ENCODE results near the gene NR3C1. TPM values are rescaled to one million over a fixed set of nuclear protein-coding genes. Genes with fewer than 3 reads are reported as not detected.

NR3C1 gene
- total RNA-seq, 1 donor from 2014 or later, result 0.17 TPM

DNA sequence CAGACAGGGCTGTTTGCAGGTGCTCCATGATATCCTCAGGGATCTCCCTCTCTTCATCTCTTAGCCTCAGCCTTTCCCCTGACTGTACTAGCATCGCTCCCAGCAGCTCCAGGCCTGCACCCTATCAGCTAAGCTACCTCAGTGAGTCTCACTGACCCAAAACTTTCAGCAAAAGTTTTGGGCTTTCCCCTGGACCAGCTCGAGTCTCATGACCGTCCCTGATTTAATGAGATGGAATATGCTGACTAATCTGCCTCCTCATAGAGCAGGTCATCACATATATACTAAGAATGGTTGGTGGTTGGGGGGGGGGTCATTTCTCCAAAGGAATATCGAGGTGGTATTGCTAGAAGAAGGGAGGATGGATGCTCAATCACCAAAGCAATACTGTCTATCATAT lies 151.5 kb downstream of the NR3C1 start:
- H3K9me3 Mint-ChIP-seq, result no peaks in the 10 kb centered on the region
- Histone ChIP-seq H4K20me1 (ENCODE audit: low read depth) (no peaks in the 10 kb centered on the region), H3K79me2 (ENCODE audit: low read depth) (no peaks in the 10 kb centered on the region), H3K27me3 (no peaks in the 10 kb centered on the region), H3K9ac (no peak overlapping the region), H3K4me3 (no peak overlapping the region), H3K36me3 (no peaks in the 10 kb centered on the region), H3K4me1 (no peaks in the 10 kb centered on the region), H3K9me3 (ENCODE audit: low read depth) (no peaks in the 10 kb centered on the region), H3K4me2 (no peak overlapping the region), H3K27ac (no peak overlapping the region), H2AFZ (replicated peaks) (no peak overlapping the region), H3F3A (ENCODE audit: low read depth) (no peaks in the 10 kb centered on the region)
- no peak overlapping the region for H3K27ac Mint-ChIP-seq
- H3K4me1 Mint-ChIP-seq, result no peaks in the 10 kb centered on the region
- no peaks in the 10 kb centered on the region for H3K36me3 Mint-ChIP-seq
- peaks cover 2% of the 10 kb centered on the region for H3K27me3 Mint-ChIP-seq (ENCODE audit: insufficient read depth, low read depth)
- TF ChIP-seq EZH2 (IDR thresholded peaks at IDR 0.05) (no peak), EZH2phosphoT487 (IDR thresholded peaks at IDR 0.05) (no peak)
- TF ChIP-seq, protein P1, sequence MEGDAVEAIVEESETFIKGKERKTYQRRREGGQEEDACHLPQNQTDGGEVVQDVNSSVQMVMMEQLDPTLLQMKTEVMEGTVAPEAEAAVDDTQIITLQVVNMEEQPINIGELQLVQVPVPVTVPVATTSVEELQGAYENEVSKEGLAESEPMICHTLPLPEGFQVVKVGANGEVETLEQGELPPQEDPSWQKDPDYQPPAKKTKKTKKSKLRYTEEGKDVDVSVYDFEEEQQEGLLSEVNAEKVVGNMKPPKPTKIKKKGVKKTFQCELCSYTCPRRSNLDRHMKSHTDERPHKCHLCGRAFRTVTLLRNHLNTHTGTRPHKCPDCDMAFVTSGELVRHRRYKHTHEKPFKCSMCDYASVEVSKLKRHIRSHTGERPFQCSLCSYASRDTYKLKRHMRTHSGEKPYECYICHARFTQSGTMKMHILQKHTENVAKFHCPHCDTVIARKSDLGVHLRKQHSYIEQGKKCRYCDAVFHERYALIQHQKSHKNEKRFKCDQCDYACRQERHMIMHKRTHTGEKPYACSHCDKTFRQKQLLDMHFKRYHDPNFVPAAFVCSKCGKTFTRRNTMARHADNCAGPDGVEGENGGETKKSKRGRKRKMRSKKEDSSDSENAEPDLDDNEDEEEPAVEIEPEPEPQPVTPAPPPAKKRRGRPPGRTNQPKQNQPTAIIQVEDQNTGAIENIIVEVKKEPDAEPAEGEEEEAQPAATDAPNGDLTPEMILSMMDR (IDR thresholded peaks at IDR 0.05), result no peak
- no peak for DNase-seq (ENCODE audit: low spot score)
- no peak overlapping the region for H3K4me3 Mint-ChIP-seq

DNA sequence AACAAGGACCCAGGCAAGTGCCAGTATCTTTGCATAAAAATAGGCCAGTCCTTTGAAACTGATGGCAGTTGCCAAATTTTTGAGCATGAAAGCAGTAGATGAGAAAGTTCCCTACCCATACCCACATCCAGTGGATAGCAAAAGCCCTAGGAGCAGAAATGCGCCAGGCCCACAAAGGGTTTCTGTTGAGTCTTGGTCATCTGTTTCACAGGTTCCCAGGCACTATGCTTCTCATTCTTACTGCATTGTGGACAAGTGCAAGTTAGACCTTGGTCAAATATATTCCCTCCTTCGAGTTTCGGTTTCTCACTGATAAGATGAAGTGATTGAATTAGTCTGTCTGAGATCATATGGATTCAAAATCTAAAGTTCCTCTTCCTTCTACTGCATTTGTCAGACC lies 152.3 kb downstream of the NR3C1 start:
- Mint-ChIP-seq H3K36me3 (no peaks in the 10 kb centered on the region), H3K4me3 (no peak overlapping the region), H3K9me3 (peaks cover 2% of the 10 kb centered on the region), H3K27me3 (ENCODE audit: insufficient read depth, low read depth) (peaks cover 2% of the 10 kb centered on the region), H3K27ac (no peak overlapping the region), H3K4me1 (no peaks in the 10 kb centered on the region)
- Histone ChIP-seq H3K27ac (no peak overlapping the region), H3K9me3 (ENCODE audit: low read depth) (no peaks in the 10 kb centered on the region), H4K20me1 (ENCODE audit: low read depth) (no peaks in the 10 kb centered on the region), H3F3A (ENCODE audit: low read depth) (no peaks in the 10 kb centered on the region), H3K36me3 (no peaks in the 10 kb centered on the region), H3K4me1 (no peaks in the 10 kb centered on the region), H2AFZ (replicated peaks) (no peak overlapping the region), H3K9ac (no peak overlapping the region), H3K79me2 (ENCODE audit: low read depth) (no peaks in the 10 kb centered on the region), H3K4me3 (no peak overlapping the region), H3K27me3 (no peaks in the 10 kb centered on the region), H3K4me2 (no peak overlapping the region)
- TF ChIP-seq, protein P1 (IDR thresholded peaks at IDR 0.05), result no peak
- TF ChIP-seq EZH2phosphoT487 (IDR thresholded peaks at IDR 0.05) (no peak), EZH2 (IDR thresholded peaks at IDR 0.05) (no peak)
- DNase-seq (ENCODE audit: low spot score), result no peak

DNA sequence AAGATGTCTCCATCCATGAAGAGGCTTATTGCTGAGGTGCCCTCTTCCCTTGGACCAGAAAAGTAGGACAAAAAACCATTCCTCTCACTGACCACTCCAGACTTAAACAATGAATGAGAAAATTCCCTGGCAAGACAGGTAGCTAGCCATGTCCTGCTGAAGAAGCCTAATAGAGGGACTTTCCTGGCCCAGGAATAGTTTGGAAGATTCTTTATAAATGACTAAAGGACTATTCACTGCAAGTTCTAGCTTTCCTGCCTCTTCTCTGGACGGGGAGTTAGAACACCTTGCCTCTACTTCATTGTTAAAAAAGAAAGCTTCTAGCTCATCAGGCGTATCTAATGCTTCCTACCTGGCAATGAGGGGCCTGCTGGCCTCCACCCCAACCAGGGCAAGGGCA lies 153.6 kb downstream of the NR3C1 start:
- peaks cover 7% of the 10 kb centered on the region for H3K9me3 Mint-ChIP-seq
- H3K4me1 Mint-ChIP-seq, result no peaks in the 10 kb centered on the region
- peaks cover 2% of the 10 kb centered on the region for H3K27me3 Mint-ChIP-seq (ENCODE audit: insufficient read depth, low read depth)
- no peak overlapping the region for H2AFZ ChIP-seq (replicated peaks)
- H3K9ac ChIP-seq, result no peak overlapping the region
- DNase-seq (ENCODE audit: low spot score), result no peak
- no peak overlapping the region for H3K4me2 ChIP-seq
- no peaks in the 10 kb centered on the region for H3K36me3 Mint-ChIP-seq
- H3K27me3 ChIP-seq, result no peaks in the 10 kb centered on the region
- H3K9me3 ChIP-seq (ENCODE audit: low read depth), result no peaks in the 10 kb centered on the region
- no peak overlapping the region for H3K27ac Mint-ChIP-seq
- no peak for TF ChIP-seq EZH2 (IDR thresholded peaks at IDR 0.05)
- no peak for TF ChIP-seq EZH2phosphoT487 (IDR thresholded peaks at IDR 0.05)
- TF ChIP-seq, protein P1 (IDR thresholded peaks at IDR 0.05), result no peak
- H3K79me2 ChIP-seq (ENCODE audit: low read depth), result no peaks in the 10 kb centered on the region
- no peak overlapping the region for H3K4me3 ChIP-seq
- H3K27ac ChIP-seq, result no peak overlapping the region
- no peaks in the 10 kb centered on the region for H3K36me3 ChIP-seq
- no peak overlapping the region for H3K4me3 Mint-ChIP-seq
- no peaks in the 10 kb centered on the region for H4K20me1 ChIP-seq (ENCODE audit: low read depth)
- H3F3A ChIP-seq (ENCODE audit: low read depth), result no peaks in the 10 kb centered on the region
- no peaks in the 10 kb centered on the region for H3K4me1 ChIP-seq

Data from neural progenitor cell (in vitro differentiated cells).